Activated CD4-positive, alpha-beta T cell treated with anti-CD3 and anti-CD28 coated beads, Interleukin-10, Interleukin-2, amounts not matched to agents 100 ng/mL and 50 ng/mL, durations not matched to agents 16 hours and 8 hours (primary cell): ENCODE data around the gene TAC4.

Source experiments
- DNase-seq: peaks from one replicate; pipeline ENCODE4 v3.0.0-alpha.2; 2020

TAC4 gene

GRCh38 chr17:49798182-49798581 is 49.7 kb downstream of the TAC4 start:
- DNase-seq, result no peak

- DNase-seq, result no peak
Observed at GRCh38 chr17:49795372-49795771, 52.5 kb downstream of the TAC4 start.

GRCh38 chr17:49793309-49793708 is 54.6 kb downstream of the TAC4 start:
- DNase-seq, result no peak

GRCh38 chr17:49789243-49789578 is 58.7 kb downstream of the TAC4 start:
- DNase-seq, result no peak

GRCh38 chr17:49788478-49789242 is 59.2 kb downstream of the TAC4 start, which contains the start of gene KAT7:
Gene KAT7, plus strand, starts transcription at chr17:49788681. Its CDS starts 154 bp downstream, at chr17:49788835.
- DNase-seq, result peak; percentile 100
